ENCODE data around the gene ANKIB1. TPM values are rescaled to one million over a fixed set of nuclear protein-coding genes. Genes with fewer than 3 reads are reported as not detected.
A peak's percentile ranks its signal among the peaks of the same experiment; 100 is the strongest.

ANKIB1 gene
- polyA plus RNA-seq, 2 of the 4 experiments (the other 2 are of a cell fraction), result 20.7 to 59.5 TPM

- H3K4me1 ChIP-seq, result peaks cover 17% of the 10 kb centered on the region
- no peak overlapping the region for H3K4me2 ChIP-seq
- TF ChIP-seq CEBPB (IDR thresholded peaks at IDR 0.05) (peak; percentile 88 to 92), MAZ (IDR thresholded peaks at IDR 0.05; ENCODE audit: borderline replicate concordance, low read depth, low read length) (no peak), GATA3 (IDR thresholded peaks at IDR 0.05; ENCODE audit: borderline replicate concordance) (no peak), POLR2AphosphoS2 (conservative IDR thresholded peaks at IDR 0.05; ENCODE audit: low read length) (no peak), NFE2L2 (conservative IDR thresholded peaks at IDR 0.05; ENCODE audit: low read length) (no peak), BHLHE40 (IDR thresholded peaks at IDR 0.05; ENCODE audit: low read depth, low read length) (no peak), HMGXB4 (CRISPR knock-in tag; IDR thresholded peaks at IDR 0.05; ENCODE audit: borderline replicate concordance) (no peak), CHD2 (IDR thresholded peaks at IDR 0.05; ENCODE audit: low read length, partially characterized antibody) (no peak)
- CTCF ChIA-PET, result interaction anchor here (1.0 kb wide), 1 partner anchor 204 kb away, joined by 7 read pairs; the partner anchor contains the start of gene GATAD1
- POLR2A ChIA-PET, result no interaction called here
- DNase-seq (ENCODE audit: low read depth in 1 of 2, low spot score in 1 of 2) (no peak), ATAC-seq (no peak), FAIRE-seq (no peak)
- 94% methylated on average over 6 of the region's 6 CpGs for WGBS (ENCODE audit: missing lambda C conversion rate)
- H3K4me3 ChIP-seq, result no peak overlapping the region
- H3K9me3 ChIP-seq, result no peaks in the 10 kb centered on the region
- no peak overlapping the region for H3K27ac ChIP-seq
Measured at GRCh38 chr7:92242972-92243371, 2.8 kb upstream of the ANKIB1 start.

DNA sequence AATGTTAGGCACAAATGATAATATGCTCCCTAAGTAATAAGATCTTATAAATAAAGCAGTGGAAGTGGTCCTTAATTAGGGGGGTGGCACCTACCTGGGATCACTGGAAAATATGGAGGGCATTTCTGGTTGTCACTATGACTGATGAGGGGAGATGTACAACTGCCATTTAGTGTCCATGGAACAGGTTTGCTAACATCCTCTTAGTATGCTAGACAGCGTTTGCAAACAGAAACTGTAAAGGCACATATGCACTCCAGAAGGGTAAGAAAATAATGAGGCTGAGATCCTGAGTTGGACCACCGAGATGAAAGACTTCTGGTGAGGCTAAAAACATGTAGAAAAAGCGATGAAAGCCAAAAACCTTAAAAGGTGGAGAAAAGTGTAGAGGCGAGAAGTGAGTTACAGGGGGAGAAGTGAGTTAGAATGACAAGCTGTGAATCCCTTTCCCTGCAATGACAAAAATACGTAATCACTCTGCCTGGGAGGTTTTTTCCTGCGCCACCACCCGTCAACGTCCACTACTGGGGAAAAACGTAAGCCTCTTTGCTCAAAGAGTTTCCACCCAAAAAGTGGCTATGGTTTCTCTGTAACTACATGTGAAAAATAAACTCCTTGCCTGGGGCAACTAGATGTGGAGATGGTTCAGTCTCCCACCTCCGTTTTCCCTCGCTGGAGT, 827 bp upstream of the ANKIB1 start:
- 1% methylated on average over 11 of the region's 11 CpGs for WGBS (ENCODE audit: missing lambda C conversion rate)
- H3K9me3 ChIP-seq, result no peaks in the 10 kb centered on the region
- no peak for DNase-seq (ENCODE audit: low read depth in 1 of 2, low spot score in 1 of 2)
- CTCF ChIA-PET, result interaction anchor here (1.3 to 3.1 kb wide), 3 partner anchors 11 to 205 kb away, joined by 3 to 13 read pairs (median 6); partner anchors contain the start of gene GATAD1
- no peak for FAIRE-seq
- TF ChIP-seq HOXB5 (CRISPR knock-in tag; IDR thresholded peaks at IDR 0.05) (no peak), TFCP2L1 (CRISPR knock-in tag; IDR thresholded peaks at IDR 0.05) (no peak), ZNF302 (CRISPR knock-in tag; IDR thresholded peaks at IDR 0.05) (no peak), GATA3 (IDR thresholded peaks at IDR 0.05; ENCODE audit: borderline replicate concordance) (no peak), CTCF (IDR thresholded peaks at IDR 0.05) (no peak), HOXB13 (CRISPR knock-in tag; IDR thresholded peaks at IDR 0.05; ENCODE audit: low read depth) (no peak), CHD2 (IDR thresholded peaks at IDR 0.05; ENCODE audit: low read length, partially characterized antibody) (no peak), ESRRA (IDR thresholded peaks at IDR 0.05; ENCODE audit: borderline replicate concordance, low read length) (no peak), HDAC2 (IDR thresholded peaks at IDR 0.05) (no peak), TP53 (CRISPR knock-in tag; IDR thresholded peaks at IDR 0.05) (no peak)
- POLR2A ChIA-PET, result interaction anchor here (0.8 to 3.3 kb wide), 8 partner anchors 10 to 365 kb away, joined by 3 to 25 read pairs (median 4); partner anchors contain the start of genes CYP51A1, GATAD1 and MTERF1
- peak overlapping the region; percentile 88 to 96 for H3K27ac ChIP-seq
- peak overlapping the region; percentile 84 for H3K4me2 ChIP-seq
- peak overlapping the region; percentile 92 for H3K4me3 ChIP-seq
- ATAC-seq, result peak; percentile 9 to 17; a peak in 3 of 6 replicates
- peaks cover 21% of the 10 kb centered on the region for H3K4me1 ChIP-seq

DNA sequence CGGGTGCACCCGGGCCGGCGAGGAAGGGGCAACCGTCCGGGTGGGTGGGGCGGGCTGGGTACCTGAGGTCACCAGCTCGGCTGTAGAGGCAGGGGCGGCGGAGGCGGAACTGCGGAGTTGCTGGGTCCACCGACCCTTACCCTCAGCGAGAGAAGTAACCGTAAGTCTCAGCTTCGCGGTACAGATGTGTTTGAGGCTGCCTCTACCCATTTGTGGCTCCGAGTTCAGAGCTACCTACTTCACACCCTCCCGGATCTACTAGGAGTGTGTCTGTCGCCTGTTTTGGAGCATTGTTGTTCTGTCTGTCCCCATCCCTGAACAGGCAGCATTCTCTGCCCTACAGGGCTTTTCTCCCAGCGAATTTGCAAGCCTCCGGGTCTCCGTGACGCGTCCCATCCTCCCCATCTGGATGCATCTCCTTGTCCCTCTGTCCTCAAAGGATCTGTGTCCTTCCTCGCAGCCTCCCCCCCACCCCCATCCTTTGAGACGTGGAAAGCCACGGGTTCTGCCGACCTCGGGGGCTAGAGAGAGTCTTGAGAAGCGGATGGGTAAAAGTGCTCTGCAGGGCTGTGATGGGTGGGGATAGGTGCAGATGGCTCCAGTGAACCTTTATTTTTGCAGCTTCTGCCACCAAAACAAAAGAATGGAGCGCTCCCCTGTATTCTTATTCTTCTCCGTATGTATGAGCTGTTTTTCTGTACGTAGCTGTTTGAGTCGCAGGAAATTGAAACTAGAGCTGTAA, 757 bp downstream of the ANKIB1 start:
- ATAC-seq (peak; percentile 49 to 58), DNase-seq (ENCODE audit: low read depth in 1 of 2, low spot score in 1 of 2) (peak; percentile 14 to 33), FAIRE-seq (no peak)
- ChIA-PET POLR2A (interaction anchor here (0.6 to 3.3 kb wide), 11 partner anchors 12 to 366 kb away, joined by 3 to 25 read pairs (median 4); partner anchors contain the start of genes CYP51A1, GATAD1, MTERF1 and RBM48), CTCF (interaction anchor here (0.6 to 3.1 kb wide), 4 partner anchors 9 to 200 kb away, joined by 3 to 13 read pairs (median 4); partner anchors contain the start of gene GATAD1)
- H3K4me3 ChIP-seq, result peak overlapping the region; percentile 92
- peaks cover 21% of the 10 kb centered on the region for H3K4me1 ChIP-seq
- H3K9me3 ChIP-seq, result no peaks in the 10 kb centered on the region
- 2% methylated on average over 25 of the region's 35 CpGs for WGBS (ENCODE audit: missing lambda C conversion rate)
- no peak for TF ChIP-seq KDM5A (IDR thresholded peaks at IDR 0.05)
- TF ChIP-seq CHD4 (IDR thresholded peaks at IDR 0.05; ENCODE audit: borderline replicate concordance), result no peak
- no peak for TF ChIP-seq PHF8 (IDR thresholded peaks at IDR 0.05; ENCODE audit: borderline replicate concordance, low read depth)
- no peak for TF ChIP-seq NR3C1 (IDR thresholded peaks at IDR 0.05)
- TF ChIP-seq, protein P1, sequence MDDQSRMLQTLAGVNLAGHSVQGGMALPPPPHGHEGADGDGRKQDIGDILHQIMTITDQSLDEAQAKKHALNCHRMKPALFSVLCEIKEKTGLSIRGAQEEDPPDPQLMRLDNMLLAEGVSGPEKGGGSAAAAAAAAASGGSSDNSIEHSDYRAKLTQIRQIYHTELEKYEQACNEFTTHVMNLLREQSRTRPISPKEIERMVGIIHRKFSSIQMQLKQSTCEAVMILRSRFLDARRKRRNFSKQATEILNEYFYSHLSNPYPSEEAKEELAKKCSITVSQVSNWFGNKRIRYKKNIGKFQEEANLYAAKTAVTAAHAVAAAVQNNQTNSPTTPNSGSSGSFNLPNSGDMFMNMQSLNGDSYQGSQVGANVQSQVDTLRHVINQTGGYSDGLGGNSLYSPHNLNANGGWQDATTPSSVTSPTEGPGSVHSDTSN (IDR thresholded peaks at IDR 0.05), result no peak
- no peak for TF ChIP-seq ATOH8 (CRISPR knock-in tag; IDR thresholded peaks at IDR 0.05; ENCODE audit: low read depth)
- no peak for TF ChIP-seq CBX8 (IDR thresholded peaks at IDR 0.05)
- TF ChIP-seq, protein P2, sequence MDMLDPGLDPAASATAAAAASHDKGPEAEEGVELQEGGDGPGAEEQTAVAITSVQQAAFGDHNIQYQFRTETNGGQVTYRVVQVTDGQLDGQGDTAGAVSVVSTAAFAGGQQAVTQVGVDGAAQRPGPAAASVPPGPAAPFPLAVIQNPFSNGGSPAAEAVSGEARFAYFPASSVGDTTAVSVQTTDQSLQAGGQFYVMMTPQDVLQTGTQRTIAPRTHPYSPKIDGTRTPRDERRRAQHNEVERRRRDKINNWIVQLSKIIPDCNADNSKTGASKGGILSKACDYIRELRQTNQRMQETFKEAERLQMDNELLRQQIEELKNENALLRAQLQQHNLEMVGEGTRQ (IDR thresholded peaks at IDR 0.05), result no peak
- H3K27ac ChIP-seq, result peak overlapping the region; percentile 88 to 96
- H3K4me2 ChIP-seq, result peak overlapping the region; percentile 93

Measured in A549 (cell line).